ENCODE measurements around the gene TGIF2. TPM values are rescaled to one million over a fixed set of nuclear protein-coding genes. Genes with fewer than 3 reads are reported as not detected.

Gene TGIF2
- total RNA-seq, 6 donors from 2014 or later = 9.4 to 20.1 (median 11.9) TPM

DNA sequence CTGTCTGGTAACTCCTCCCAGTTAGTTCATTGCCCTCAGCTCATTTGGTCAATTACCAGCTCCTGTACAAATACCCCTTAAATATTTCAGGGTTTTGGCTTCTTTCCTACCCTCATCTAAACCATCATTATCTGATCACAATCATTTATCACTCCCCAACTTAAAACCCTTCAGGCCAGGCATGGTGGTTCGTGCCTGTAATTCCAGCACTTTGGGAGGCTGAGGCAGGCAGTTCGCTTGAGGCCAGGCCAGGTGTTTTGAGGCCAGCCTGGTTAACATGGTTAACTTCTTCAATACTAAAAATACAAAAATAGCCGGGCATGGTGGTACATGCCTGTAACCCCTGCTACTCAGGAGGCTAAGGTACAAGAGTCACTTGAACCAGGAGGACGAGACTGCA, 9.4 kb downstream of the TGIF2 start:
- H3K4me1 ChIP-seq = no peaks in the 10 kb centered on the region
- H3K27ac ChIP-seq = no peak overlapping the region
- no peak overlapping the region for H3K4me3 ChIP-seq
- H3K9me3 ChIP-seq = no peaks in the 10 kb centered on the region
- peaks cover 0 to 41% (median 26%) of the 10 kb centered on the region in 4 donors for H3K36me3 ChIP-seq
- TF ChIP-seq POLR2A (IDR thresholded peaks at IDR 0.05) (no peak), EP300 (IDR thresholded peaks at IDR 0.05) (no peak), POLR2AphosphoS5 (IDR thresholded peaks at IDR 0.05) (no peak), CTCF (IDR thresholded peaks at IDR 0.05) (no peak)
- H3K27me3 ChIP-seq = no peaks in the 10 kb centered on the region
- 93 to 95% methylated on average over 4 of the region's 4 CpGs for WGBS, 2 donors
- no peak for ATAC-seq (ENCODE audit: low FRiP score in 2 of 2)
- DNase-seq = no peak

DNA sequence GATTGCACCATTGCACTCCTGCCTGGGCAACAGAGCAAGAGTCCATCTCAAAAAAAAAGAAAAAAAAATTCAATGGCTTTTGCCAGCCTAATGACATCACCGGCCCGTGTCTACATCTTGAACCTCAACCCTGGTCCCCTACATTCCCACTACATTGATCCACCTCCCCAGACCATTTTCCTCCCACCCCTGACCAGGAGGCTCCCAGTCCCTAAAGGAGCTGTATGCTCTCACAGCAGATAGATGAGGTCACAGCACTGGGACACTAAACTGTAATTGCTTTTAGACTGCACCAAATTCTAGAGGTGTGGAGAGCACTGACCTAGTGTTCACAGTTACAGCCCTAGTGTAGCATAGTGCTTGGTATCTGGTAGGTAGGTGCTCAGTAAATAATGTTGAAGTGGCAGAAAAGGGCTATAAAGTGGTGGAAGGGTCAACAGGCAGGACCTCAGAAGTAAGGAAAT, 10.7 kb downstream of the TGIF2 start:
- Histone ChIP-seq H3K9me3 (no peaks in the 10 kb centered on the region), H3K4me1 (no peaks in the 10 kb centered on the region), H3K27me3 (no peaks in the 10 kb centered on the region), H3K27ac (no peak overlapping the region), H3K4me3 (no peak overlapping the region), H3K36me3 (peaks cover 0 to 42% (median 22%) of the 10 kb centered on the region in 4 donors)
- TF ChIP-seq EP300 (IDR thresholded peaks at IDR 0.05) = no peak
- no peak for TF ChIP-seq POLR2AphosphoS5 (IDR thresholded peaks at IDR 0.05)
- no peak for TF ChIP-seq POLR2A (IDR thresholded peaks at IDR 0.05)
- TF ChIP-seq CTCF (IDR thresholded peaks at IDR 0.05) = no peak
- DNase-seq (no peak), ATAC-seq (ENCODE audit: low FRiP score in 2 of 2) (no peak)
- WGBS, 2 donors = 88 to 89% methylated on average over 2 of the region's 2 CpGs

DNA sequence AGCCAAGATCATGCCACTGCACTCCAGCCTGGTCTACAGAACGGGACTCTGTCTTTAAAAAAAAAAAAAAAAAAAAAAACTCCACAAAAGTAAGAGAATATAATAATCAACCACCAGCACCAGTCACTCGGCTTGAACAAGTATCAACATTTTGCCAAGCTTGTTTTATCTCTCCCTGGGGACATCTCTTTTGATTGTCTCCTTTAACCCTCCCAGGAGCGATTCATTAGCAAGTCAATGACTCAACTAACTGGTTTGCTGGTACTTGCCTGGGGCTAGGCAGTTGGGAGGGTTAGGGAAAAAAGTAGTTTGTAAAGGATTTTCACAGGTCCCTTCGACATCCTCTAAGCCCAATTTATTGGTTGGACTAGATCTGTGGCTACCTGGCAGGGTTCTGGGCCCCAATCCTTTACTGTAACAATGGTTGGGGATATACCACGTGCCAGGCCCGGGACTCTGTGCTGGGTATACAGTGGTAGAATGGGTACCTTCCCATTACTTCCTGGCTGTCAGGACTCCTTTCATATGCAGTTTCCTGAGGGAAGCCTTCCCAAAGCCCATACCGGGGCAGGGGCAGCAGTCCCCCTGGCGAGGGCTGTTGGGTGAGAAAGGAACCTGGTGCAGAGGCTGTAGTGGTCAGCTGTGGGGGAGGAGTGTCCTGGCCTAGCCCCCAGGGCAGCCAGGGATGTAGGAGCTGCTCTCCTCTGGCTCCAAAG, 12.2 kb downstream of the TGIF2 start:
- WGBS, 2 donors = 82 to 86% methylated on average over 8 of the region's 8 CpGs
- H3K27ac ChIP-seq = no peak overlapping the region
- TF ChIP-seq POLR2AphosphoS5 (IDR thresholded peaks at IDR 0.05) = no peak

DNA sequence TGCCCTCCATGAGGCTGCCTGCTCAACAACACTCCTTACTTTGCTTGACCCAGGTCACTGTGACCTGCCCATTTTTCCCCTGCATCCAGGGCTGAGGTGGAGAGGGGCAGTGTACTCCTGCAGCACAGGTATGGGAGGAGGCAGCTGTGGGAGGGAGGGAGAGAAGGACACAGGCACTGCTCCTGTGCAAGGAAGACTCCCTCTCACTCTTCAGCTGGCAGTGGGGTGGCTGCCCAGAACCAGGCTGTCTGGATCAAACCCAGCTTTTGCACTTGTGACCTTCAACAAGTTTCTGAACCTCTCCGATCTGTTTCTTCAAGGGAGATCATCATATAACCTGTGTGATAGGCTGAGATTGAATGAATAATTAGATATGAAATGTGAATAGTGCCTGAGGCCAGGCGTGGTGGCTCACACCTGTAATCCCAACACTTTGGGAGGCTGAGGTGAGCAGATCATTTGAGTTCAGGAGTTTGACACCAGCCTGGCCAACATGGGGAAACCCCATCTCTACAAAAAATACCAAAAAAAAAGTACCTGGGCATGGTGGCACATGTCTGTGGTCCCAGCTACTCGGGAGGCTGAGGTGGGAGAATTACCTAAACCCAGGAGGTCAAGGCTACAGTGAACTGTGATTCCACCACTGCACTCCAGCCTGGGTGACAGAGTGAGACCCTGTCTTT, 14.1 kb downstream of the TGIF2 start:
- DNase-seq = no peak
- no peak for ATAC-seq (ENCODE audit: low FRiP score in 2 of 2)
- 88 to 95% methylated on average over 3 of the region's 3 CpGs for WGBS, 2 donors
- H3K4me3 ChIP-seq = no peak overlapping the region
- peaks cover 0 to 11% (median 0%) of the 10 kb centered on the region in 4 donors for H3K4me1 ChIP-seq
- H3K27ac ChIP-seq = no peak overlapping the region
- no peaks in the 10 kb centered on the region for H3K27me3 ChIP-seq
- TF ChIP-seq EP300 (IDR thresholded peaks at IDR 0.05) = no peak
- TF ChIP-seq POLR2AphosphoS5 (IDR thresholded peaks at IDR 0.05) = no peak
- TF ChIP-seq CTCF (IDR thresholded peaks at IDR 0.05) = no peak
- TF ChIP-seq POLR2A (IDR thresholded peaks at IDR 0.05) = no peak
- no peaks in the 10 kb centered on the region for H3K9me3 ChIP-seq
- peaks cover 0 to 32% (median 12%) of the 10 kb centered on the region in 4 donors for H3K36me3 ChIP-seq

More for the DNA sequence above, 12.2 kb downstream of the TGIF2 start:
- ATAC-seq (ENCODE audit: low FRiP score in 2 of 2) = no peak
- Histone ChIP-seq H3K36me3 (peaks cover 0 to 37% (median 11%) of the 10 kb centered on the region in 4 donors), H3K4me1 (no peaks in the 10 kb centered on the region), H3K4me3 (no peak overlapping the region), H3K9me3 (no peaks in the 10 kb centered on the region), H3K27me3 (no peaks in the 10 kb centered on the region)
- DNase-seq = no peak

DNA sequence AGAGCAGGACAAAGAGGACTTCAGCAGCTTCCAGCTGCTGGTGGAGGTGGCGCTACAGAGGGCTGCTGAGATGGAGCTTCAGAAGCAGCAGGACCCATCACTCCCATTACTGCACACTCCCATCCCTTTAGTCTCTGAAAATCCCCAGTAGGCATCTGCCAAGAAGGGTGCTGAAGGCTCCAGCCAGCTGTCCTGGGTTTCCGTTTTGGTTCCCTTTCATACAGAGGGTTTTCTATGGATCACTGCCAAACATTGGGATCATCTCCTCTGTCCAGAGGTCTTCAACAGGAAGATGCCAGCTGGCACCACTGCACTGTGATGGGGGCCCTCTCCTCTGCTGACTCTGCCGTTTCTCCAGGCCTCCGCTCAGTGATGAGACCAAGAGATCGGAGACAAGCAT, 17.9 kb downstream of the TGIF2 start:
- Histone ChIP-seq H3K9me3 (no peaks in the 10 kb centered on the region), H3K36me3 (peaks cover 0 to 25% (median 10%) of the 10 kb centered on the region in 4 donors), H3K27ac (no peak overlapping the region), H3K4me1 (peaks cover 0 to 27% (median 0%) of the 10 kb centered on the region in 4 donors), H3K4me3 (no peak overlapping the region), H3K27me3 (no peaks in the 10 kb centered on the region)
- WGBS, 2 donors = 73 to 88% methylated on average over 5 of the region's 5 CpGs
- ATAC-seq (ENCODE audit: low FRiP score in 2 of 2) = no peak
- DNase-seq = no peak
- TF ChIP-seq EP300 (IDR thresholded peaks at IDR 0.05) (no peak), CTCF (IDR thresholded peaks at IDR 0.05) (no peak), POLR2AphosphoS5 (IDR thresholded peaks at IDR 0.05) (no peak), POLR2A (IDR thresholded peaks at IDR 0.05) (no peak)

Measured in upper lobe of left lung (tissue), 6 donors.